HG02759 (cell line): ENCODE results near the gene KCP.

Experiments
- ATAC-seq: cut with Tn5 transposase; IDR thresholded peaks from one replicate; pipeline ENCODE4 v1.9.1; 2021; ENCODE audit warnings: mild to moderate bottlenecking, moderate library complexity; ENCODE audit not compliant: unreplicated experiment

KCP gene

DNA sequence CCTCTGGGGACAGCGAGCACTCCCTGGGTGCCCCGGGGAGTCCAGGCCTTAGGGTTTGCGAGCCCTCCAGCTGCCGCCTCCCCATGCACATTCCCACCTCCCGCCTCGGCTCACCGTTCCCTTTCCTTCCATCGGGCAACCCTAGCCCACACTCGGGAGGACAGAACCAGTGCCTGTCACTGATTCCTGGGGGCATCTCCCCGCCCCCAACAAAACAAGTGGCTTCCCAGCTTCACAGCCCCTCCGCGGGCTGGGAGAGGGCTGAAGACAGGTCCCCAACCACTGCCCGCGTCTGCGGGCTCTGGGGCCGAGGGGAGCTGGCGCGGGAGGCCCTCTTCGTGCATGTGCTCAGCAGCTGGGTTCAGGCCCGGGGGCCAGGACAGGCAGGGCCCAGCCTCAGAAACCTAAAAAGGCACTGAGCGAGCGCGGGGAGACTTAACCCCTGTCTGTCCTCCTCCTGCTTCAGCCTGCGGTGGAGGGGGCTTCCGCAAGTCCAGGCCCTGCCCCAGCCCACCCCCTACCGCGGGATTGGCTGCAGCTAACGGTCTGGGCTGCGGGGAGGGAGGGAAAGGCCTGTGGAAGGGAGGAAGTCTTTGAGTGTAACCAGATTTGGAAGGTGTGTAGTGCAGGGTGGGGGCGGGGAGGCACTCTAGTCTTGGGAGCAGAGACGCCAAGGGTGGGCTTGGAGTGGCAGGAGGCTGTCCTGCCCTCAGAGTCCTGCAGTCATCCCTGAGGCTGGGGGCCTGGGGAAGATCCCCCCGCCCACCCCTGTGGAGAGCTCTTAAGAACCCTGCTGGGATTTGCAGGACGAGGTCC, 79.1 kb downstream of the KCP start:
- ATAC-seq = no peak

- ATAC-seq = no peak
Observed at GRCh38 chr7:128830231-128831177, 80.0 kb downstream of the KCP start, which contains the start of gene FLNC. FLNC (plus strand) TSS chr7:128830406; CDS start chr7:128830638, 232 bp downstream.

DNA sequence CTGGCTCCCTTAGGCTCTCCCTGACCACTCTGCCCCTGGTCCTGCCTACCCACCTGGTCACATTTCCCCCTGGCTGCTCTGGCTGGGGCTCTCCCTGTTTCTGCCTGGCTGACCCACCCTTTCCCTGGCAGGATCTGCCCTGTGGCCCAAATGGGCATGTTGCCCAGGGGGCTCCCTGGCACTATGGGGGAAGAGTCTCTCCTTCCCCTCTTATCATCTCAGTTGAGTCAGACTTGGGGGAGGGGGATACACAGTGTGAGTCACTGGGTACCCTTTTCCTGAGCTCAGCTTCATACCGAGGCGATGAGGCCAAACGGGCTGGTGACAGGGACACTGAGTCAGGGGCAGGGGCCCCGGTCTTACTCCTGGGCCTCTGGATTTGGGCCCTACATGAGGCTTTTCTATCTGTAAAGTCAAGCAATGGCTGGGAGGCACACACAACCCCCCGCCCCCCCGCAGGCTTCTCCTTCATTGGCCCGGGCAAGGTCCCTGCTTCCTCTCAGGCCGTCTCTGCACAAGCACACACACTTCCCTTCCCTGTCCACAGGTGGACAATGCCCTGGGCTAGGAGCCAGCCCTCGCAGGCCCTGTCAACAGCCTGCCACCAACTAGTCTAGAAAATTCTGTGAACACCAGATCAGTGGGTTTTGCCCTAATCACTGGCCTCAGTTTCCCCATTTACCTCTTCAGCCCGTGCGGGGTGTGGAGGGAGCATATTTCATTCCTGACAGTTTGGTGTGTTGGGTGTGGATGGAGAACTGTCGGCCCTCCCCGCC, 80.9 kb downstream of the KCP start:
- ATAC-seq = no peak

GRCh38 chr7:128827971-128828711, 82.4 kb downstream of the KCP start:
- no peak for ATAC-seq

- no peak for ATAC-seq
Observed at GRCh38 chr7:128827248-128827958, 83.1 kb downstream of the KCP start.

- ATAC-seq = no peak
Observed at GRCh38 chr7:128826916-128827247, 83.6 kb downstream of the KCP start.
